ENCODE results near the gene CAVIN1.

DNA sequence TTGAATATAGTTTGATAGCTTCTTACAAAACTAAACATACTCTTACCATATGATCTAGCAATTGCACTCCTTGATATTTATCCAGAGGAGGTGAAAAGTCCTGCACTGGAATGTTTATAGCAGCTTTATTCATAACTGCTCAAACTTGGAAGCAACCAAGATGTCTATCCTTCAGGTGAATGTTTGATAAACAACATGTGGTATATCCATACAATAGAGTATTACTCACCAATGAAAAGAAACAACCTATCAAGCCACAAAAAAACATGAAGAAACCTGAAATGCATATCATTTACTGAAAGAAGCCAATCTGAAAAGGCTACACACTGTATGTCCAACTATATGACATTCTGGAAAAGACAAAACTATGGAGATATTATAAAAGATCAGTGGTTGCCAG, 50.9 kb downstream of the CAVIN1 start:
- TF ChIP-seq, protein P1, sequence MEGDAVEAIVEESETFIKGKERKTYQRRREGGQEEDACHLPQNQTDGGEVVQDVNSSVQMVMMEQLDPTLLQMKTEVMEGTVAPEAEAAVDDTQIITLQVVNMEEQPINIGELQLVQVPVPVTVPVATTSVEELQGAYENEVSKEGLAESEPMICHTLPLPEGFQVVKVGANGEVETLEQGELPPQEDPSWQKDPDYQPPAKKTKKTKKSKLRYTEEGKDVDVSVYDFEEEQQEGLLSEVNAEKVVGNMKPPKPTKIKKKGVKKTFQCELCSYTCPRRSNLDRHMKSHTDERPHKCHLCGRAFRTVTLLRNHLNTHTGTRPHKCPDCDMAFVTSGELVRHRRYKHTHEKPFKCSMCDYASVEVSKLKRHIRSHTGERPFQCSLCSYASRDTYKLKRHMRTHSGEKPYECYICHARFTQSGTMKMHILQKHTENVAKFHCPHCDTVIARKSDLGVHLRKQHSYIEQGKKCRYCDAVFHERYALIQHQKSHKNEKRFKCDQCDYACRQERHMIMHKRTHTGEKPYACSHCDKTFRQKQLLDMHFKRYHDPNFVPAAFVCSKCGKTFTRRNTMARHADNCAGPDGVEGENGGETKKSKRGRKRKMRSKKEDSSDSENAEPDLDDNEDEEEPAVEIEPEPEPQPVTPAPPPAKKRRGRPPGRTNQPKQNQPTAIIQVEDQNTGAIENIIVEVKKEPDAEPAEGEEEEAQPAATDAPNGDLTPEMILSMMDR (IDR thresholded peaks at IDR 0.05): no peak
- no peak for TF ChIP-seq POLR2AphosphoS5 (IDR thresholded peaks at IDR 0.05)
- TF ChIP-seq POLR2A (IDR thresholded peaks at IDR 0.05; ENCODE audit: low read depth): no peak
- no peak for TF ChIP-seq EP300 (IDR thresholded peaks at IDR 0.05)
